Effector CD4-positive, alpha-beta T cell (primary cell): ENCODE results near the gene RAB44.

Experiments used
- DNase-seq: peaks from one replicate; pipeline ENCODE4 v3.0.0-alpha.2; 2020

RAB44 gene

DNA sequence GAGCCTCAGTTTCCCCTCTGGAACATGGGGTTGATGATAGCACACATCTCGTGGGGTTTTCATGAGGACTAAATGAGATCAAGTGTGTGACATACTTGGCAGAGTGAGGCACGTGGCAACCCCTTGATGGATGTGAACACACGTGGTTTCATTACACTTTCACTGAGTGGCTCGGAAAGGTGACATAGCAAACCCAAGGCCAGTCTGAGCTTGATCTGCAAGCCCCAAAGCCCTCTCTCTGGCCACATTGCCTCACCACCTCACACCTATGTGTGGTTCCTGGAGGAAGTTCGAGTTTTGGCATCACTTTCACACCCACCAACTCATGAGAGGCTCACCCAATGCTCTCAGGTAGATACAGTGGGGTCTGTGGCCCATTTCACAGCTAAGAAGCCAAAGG is 81.6 kb downstream of the RAB44 start:
- no peak for DNase-seq

DNA sequence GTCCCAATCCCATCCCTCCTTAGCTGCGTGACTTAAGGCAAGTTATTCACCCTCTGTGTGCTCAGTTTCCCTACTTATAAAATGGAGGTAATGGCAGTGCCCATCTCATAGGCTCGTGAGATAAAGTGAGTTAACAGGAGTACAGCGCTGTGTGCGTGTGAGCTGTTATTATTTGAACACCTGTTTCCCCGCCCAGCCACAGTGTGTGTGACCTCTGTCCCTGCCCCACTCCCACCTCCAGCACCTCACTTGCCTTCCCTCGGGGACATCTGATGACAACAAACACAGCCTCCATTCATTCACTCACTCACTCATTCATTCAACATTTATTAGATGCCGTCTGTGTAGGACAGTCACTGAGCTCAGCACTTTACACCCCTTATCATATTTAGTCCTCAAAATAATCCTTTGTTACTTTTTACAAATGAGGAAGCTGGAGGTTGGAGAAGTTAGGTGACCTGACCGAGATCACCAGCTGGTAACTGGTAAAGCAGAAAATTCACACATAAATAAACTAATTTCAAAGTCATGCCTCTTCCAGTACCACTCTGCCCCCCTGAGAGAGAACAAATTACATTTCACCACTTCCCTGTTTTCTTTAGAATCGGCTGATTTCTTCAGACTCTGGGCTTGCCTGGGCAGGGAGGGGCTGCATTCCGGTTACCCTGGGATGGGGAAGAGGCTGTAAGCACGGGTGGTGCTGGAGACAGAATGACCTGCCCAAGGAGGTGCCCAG is 83.0 kb downstream of the RAB44 start:
- DNase-seq, result no peak

DNA sequence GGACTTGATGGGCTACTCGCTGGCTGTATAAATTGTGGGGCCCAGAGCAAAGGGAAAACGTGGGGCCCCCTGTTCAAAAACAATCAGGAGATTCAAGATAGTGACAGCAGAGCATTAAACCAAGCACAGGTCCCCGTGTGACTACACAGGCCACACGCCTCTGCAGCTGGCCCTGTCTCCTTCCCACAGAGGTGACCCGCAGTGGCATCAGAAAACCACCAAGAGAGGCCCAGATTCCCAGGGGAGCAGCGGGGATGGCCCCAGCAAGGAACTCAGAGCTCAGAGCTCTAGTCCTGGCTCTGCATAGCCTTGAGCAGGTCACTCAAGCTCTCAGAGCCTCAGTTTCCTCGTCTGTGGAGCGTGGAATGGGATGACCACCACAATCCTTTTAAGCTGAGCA is 84.0 kb downstream of the RAB44 start:
- no peak for DNase-seq
